T-helper 1 cell treated with Interleukin-12 subunit alpha and Interleukin-12 subunit beta and Interleukin-4 antibody, amounts not matched to agents 30 ng/mL and 1 ng/mL, for 36 hours (primary cell): ENCODE data around the gene FOXA3. TPM values are rescaled to one million over a fixed set of nuclear protein-coding genes. Genes with fewer than 3 reads are reported as not detected.

ENCODE experiments used
- intact Hi-C: fragments of 100-400 bp; cut with micrococcal nuclease; formaldehyde crosslinking; loops from one replicate; pipeline ENCODE4 v1.15.1; 2024
- total RNA-seq: library from RNA; stranded (reverse); gene quantifications from 2 replicates; pipeline ENCODE4 v1.2.3, GENCODE V29; 2022

Gene FOXA3
- total RNA-seq, result not detected in 2 replicates

DNA sequence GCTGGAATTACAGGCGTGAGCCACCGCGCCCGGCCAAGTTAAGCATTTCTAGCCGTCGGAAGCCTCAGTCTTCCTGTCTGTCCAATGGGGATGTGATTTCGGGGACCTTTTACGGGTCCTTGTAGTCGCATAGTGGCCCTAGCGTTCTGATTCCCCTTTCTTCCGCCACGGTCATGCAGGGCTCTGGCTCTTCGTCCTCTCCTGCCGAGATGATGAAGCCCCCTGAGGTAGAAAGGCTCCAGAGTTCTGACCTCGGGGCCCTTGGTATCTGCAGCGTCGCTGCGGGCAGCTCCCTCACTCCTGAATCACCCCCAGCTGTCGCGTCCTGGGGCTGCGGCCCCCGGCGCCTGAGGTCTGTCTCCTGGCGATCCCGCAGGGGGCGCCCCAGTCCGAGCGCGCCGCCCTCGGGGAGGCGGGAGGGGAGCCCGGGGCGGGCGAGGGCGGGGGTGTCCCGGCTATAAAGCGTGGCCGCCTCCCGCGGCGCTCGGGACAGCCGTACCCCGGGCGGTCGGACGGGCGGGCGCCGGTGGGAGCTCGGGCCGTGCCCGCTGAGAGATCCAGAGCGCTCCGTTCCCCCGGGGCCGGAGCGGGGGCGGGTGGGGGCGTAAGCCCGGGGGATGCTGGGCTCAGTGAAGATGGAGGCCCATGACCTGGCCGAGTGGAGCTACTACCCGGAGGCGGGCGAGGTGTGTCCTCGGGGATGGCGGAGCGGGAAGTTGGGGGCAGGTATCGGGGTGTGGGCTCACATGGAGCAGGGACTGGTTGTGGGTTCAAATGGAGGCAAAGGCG, at the start of gene FOXA3:
TSS of gene FOXA3 (plus strand) at position 487 of the 789 bp plus-strand sequence. CDS start at position 618, 131 bp downstream.
- intact Hi-C loops, result loop anchor here (1.0 to 10.0 kb wide), 17 partner anchors 22 to 987 kb away; partner anchors contain the start of genes AP2S1, CALM3, CCDC61 and IRF2BP1

DNA sequence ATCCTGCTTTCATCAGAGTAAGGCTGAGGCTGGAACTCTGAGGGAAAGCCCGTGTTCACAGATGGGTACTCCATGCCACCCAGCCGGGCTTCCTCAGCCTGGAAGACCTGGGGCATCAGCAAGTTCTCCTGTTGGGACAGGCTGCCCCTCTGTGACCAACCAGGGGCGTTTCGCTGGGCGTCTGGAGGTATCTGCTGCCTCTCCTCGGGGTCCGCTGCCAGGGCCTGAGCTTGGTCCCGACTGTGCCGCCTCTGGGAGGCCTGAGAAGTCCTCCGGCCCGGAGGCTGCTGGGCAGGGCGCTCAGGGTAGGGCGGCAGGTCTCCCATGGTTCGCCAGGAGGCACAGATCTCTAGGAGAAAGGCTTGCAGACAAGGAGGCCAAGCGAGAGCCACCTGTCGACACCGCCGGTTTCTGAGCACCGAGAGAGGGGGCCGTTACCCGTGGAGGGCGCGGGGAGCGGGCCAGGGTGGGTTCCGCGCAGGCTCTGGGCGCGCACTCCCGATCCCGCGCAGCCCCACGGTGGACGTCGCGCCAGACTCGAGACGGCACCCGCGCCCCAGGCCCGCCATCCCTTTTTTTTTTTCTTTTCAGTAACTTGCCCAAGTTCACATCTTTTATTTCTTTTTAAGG, 49.2 kb upstream of the FOXA3 start, which contains the start of gene RSPH6A:
TSS of gene RSPH6A (minus strand) at position 458 of the 630 bp plus-strand sequence. CDS start at position 326, 132 bp downstream.
- intact Hi-C loops, result loop anchor here (10.0 kb wide), 1 partner anchor 450 kb away; no protein-coding TSS in a partner anchor

DNA sequence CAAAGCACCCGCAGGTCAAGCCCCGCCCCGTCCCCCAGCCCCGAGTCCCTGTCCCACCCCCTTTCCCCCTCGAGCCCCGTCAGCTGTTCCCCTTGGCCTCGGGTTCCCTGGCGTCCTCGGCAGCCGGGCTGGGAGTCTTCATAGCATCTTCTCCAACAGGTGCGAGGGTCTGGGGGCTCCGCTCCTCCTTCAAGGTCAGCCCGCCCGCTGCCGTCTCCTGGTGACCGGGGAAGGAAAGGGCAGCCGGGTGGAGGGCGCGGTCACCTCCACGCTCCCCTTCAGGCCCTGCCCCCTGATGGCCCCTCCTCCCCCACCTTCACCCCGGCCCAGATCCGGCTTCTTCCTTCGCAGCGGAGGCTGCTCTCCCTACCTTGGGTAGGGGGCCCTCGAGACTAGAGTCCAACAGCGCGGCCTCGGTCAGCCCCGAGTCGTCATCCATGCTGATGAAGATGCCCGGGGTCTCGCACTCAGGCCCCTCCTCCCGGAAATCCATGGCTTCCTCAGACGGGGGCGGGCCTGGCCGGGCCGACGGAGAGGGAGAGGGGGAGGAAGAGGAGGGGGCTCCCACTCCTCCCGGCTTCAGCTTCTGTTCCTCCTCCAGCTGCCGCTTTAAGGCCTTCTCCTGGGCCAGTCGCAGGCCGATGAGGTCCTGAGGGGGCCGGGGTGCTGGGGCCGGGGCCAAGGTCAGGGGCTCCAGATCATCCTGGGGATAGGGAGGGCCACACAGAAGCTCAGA, 48.5 kb upstream of the FOXA3 start:
- intact Hi-C loops, result loop anchor here (2.0 to 10.0 kb wide), 3 partner anchors 17 to 449 kb away; no protein-coding TSS in a partner anchor

DNA sequence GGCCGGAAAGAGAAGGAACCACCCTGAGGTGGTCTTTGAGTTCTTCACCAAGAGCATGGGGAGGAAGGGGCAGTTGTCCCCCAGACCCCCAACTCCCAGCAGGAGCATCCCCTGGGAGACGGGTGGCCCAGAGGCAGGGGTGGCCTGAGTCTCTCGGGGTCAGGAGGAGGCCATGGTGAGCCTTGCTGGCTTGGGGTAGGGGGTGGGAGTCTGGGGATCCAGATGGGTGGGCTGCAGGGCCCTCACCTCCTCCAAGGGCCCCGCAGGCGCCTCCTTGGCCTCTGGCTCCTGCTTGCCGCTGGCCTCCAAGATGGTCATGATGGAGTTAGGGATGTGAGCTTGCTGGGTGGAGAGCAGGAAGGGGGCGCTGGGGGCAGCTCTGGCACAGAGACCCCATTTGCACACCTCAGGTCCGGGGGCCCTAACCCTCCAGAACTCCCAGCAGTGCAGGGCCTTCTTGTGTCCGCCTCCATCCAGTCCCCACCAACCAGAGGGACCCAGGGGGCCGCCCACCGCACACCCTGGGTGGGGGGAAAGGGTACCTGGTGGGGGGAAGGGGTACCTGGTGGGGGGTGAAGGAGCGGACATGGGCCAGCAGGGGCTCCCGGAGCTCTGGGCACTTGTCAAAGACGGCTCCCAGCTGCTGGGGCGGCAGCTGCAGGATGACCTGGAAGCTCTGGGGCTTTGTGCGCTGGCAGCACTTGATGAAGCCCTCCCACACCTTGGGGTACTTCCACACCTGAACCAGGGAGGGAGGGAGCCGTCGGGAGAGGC, 47.7 kb upstream of the FOXA3 start:
- intact Hi-C loops, result loop anchor here (1.0 to 10.0 kb wide), 7 partner anchors 18 to 448 kb away; partner anchors contain the start of gene SYMPK

DNA sequence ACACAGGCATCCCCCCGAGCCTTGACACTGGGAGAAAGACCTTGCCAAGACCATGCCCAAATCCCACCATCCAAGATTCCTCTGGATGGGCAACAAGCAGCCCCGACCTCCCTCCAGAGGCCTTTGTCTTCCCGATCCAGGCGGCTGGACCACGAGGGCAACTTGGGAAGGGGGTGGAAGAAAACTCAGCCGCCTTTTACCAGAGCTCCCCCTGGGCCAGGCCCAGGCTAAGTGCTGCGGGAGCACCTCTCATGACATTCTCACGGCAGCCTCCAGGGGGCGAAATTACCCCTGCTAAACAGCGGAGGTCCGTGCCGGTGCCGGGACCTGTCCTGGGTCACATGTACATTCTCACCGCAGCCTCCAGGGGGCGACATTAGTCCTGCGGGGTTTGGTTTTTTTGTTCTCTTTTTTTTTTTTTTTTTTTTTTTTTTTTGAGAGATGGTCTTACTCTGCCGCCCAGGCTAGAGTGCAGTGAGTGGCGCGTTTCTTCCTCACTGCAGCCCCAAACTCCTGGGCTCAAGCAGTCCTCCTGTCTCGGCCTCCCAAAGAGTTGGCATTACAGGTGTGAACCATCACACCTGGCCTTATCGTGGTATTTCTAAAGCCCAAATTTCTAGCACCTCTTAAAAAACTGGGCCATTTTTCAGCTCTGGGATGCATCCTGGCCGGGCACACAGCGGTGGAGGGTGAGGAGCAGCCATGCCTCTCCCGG, 47.0 kb upstream of the FOXA3 start:
- intact Hi-C loops, result loop anchor here (1.0 to 10.0 kb wide), 7 partner anchors 18 to 448 kb away; partner anchors contain the start of gene SYMPK

DNA sequence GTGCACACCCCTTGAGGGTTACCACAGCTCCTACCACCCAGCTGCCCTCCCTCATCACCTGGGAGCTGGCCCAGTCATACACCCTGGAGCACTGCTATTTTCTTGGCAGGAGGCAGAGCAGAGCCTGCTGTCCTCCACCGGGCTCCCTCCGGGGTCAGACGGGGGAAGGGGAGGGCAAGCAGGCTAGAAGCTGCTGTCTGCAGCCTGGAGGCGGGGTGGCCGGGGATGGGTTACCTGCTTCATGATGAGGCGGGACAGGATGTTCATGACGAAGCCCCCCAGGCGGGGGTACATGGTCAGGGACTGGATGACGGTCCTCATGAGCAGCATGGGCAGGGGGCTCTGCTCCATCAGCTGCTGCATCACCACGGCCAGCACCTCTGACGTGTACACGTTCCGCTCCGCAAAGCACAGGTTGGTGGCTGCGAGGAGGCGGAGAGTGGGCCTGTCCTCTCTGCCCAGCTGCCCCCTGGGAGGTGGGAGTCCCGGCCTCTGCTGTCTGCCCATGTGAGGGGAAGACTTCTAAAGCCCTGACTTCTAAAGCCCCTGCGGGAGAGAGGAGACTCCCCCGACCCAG, 46.3 kb upstream of the FOXA3 start:
- intact Hi-C loops, result loop anchor here (1.0 to 10.0 kb wide), 7 partner anchors 19 to 447 kb away; partner anchors contain the start of gene SYMPK

DNA sequence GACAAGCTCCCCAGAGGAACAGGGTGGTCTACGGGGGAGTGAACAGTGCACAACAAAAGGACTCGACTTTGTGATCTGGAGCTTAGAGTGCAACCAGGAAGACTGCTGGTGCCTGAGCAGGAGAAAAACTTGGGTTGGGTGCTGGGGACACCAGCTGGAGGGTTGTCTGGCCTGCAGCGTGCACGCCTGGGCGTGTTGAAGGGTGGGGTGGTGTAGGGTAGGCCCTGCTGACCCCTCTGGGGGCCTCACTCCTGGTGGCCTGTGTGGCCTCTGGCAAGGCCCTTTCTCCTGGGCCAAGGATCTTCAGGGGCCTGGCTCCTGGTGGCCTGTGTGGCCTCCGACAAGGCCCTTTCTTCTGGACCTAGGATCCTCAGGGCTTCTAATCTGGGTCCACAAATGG, 44.4 kb upstream of the FOXA3 start:
- intact Hi-C loops, result loop anchor here (10.0 kb wide), 1 partner anchor 445 kb away; no protein-coding TSS in a partner anchor

DNA sequence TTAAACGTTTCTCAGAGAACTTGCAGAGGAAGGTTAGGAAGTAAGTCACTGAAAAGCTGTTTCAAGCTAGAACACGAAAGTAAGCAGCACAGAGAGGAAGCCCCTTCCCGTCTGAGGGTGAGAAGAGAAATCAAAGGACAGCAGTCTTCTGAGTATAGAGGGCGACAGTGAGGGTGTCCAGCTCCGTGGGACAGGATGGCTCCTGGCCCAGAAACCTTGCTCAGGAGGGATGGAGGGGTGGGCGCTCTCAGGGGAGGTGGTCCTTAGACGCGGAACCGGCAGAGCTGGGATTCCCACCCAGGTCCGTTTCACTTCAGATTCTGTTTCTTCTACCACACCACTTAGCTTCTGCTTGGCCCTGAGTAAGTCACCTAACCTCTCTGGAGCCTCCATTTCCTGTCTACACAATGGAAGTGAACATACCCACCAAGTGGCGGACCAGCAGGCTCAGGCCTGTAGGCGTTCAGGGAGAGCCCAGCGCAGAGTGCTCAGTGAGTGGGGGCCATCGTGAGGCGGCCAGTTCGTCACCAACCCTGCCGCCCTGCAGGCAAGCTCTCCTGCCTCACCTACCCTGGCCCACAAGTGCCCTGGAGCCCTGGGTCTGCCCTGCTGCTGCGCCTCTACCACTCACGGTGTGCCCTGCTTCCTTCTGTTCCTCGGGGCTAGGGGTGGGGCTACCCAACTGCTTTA, 43.6 kb upstream of the FOXA3 start:
- intact Hi-C loops, result no loop called here

DNA sequence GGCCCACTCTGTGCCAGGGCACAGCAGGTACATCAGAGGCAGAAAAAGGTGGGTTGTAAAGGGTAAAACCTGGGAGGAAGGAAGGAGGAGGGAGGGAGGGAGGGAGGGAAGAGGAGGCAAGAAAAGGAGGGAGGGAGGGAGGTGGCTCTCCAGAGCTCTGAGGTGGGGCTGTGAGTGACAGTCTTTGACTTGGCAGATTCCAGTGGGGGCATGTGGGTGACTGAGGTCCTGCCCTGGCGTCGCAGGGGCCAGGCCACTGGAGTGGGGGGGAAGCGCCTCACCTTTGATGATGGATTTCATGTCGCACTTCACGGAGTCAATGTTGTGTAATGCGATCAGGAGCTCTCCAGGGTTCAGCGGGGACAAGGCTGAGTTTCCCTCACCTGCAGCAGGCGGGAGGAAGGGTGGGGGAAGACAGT, 43.0 kb upstream of the FOXA3 start:
- intact Hi-C loops, result no loop called here

DNA sequence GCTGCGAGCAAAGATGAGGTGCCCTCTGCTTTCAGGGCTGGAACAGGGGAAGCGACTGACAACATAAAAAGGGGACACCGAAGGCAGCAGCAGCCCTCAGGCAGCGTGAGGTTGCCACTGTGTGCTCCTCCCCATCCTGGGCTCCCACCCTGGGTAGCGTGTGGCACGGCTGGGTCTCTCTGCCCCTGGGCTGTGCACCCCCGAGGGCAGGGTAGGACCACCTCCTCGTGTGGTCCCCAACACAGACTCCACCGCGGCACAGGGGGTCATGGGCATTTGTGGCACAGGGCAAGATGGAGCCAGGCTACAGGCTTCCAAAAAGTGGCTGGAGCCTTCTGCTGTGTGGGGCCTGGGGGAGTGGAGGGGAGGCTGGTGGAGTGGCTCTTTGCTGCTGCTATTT, 42.6 kb upstream of the FOXA3 start:
- intact Hi-C loops, result no loop called here

DNA sequence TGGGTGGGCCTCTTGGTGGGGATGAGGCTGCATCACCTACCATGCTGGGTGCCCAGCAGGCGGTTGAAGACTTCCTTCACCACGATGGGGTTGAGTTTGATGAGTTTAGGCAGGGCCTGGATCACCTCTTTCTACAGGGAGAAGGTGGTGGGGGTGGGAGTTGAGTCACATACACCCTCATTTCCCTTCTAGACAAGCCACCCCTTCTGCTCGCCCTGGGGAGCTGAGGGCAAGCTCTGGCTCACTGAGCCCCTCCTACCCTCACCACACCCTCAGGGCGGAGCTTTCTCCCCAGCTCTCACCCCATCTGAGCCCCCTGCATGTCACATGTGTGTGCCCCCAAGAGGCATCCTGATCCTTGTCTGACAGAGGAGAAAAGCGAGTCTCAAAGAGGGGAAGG, 41.4 kb upstream of the FOXA3 start:
- intact Hi-C loops, result no loop called here

DNA sequence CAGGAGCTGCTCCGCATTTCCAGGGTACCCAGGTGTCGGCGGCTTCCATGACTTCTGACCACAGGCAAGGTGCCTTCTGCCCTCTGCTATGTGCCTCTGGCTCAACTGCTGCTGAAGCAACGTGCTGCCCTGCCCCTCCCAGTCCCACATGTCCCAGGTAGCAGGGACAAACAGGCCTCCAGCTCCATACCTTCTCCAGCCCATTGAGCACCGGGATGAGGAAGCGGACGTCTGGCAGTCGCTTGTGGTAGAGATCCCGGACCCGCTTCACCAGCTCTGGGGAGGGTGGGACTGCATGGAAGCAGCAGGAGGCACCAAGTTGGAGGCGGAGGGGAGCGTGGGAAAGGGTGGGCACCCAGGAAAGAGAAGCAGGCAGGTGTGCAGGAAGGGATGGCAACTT, 40.9 kb upstream of the FOXA3 start:
- intact Hi-C loops, result no loop called here

DNA sequence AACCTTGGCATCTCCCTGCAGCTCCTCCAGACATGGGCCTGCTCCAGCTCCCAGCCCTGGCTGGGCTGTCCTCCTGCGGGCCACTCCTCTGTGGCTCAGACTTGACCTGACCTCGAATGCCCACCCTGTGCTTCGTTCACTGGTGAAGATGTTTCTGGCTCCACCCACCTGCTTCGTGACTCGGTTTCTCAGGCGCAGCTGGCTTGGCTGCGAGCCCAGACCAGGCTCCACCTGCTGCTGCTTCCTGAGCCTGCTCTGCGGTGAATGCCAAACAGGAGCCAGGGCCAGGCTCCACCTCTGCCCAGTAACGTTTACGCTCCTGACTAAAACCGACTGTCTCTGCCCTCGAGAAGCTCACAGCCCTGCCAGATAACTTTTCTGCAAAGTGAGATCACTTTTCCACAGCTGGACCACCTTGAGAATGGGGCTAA, 40.1 kb upstream of the FOXA3 start:
- intact Hi-C loops, result no loop called here

DNA sequence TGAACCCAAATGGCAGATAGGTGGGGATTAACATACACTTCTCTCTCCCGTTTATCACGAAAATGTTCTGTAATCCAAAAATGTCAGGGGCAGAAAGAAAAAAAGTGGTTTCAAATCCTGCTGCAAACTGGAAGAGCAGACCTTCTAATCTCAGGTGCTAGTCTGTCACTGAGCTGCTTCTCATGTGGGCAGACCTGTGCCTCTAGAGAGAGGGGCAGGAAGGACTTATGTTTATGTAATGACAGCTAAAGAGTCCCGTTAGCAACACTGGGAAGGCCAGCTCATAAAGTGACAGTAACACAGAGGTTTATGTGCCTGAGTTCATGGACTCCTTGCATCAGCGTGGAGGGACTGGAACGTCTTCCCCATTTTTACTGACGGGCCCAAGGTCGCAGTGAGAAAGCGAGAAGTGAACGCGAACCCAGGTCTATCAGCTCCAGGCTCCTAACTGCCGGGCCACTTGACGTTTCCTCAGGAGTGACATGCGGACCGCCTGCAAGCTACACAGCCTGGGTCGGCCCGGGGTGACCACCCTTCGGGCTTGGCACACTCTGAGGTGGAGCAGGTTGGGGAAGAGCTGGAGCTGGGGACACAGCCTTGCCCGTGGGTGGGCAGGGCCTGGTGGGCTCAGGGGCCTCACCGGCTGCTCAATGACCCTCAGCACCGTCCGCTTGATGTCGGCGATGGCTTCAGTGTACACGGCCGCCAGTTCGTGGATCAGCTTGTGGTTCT, 39.4 kb upstream of the FOXA3 start:
- intact Hi-C loops, result no loop called here

DNA sequence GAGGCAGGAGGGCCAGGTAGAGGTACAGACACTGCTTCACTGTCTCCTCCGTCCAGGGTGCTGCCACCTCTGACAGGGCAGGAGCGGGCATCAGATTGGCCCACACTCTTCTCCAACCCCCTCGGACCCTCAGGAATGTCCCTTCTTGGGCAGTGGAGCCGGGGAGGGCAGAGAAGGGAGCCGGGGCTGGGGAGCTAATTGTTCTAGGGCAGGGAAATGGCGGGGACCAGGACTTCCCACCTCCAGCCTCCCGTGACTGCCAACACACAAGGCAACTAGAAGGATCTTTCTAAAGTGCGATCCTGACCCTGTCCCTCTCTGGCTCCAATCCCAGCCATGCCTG, 38.9 kb upstream of the FOXA3 start:
- intact Hi-C loops, result no loop called here

DNA sequence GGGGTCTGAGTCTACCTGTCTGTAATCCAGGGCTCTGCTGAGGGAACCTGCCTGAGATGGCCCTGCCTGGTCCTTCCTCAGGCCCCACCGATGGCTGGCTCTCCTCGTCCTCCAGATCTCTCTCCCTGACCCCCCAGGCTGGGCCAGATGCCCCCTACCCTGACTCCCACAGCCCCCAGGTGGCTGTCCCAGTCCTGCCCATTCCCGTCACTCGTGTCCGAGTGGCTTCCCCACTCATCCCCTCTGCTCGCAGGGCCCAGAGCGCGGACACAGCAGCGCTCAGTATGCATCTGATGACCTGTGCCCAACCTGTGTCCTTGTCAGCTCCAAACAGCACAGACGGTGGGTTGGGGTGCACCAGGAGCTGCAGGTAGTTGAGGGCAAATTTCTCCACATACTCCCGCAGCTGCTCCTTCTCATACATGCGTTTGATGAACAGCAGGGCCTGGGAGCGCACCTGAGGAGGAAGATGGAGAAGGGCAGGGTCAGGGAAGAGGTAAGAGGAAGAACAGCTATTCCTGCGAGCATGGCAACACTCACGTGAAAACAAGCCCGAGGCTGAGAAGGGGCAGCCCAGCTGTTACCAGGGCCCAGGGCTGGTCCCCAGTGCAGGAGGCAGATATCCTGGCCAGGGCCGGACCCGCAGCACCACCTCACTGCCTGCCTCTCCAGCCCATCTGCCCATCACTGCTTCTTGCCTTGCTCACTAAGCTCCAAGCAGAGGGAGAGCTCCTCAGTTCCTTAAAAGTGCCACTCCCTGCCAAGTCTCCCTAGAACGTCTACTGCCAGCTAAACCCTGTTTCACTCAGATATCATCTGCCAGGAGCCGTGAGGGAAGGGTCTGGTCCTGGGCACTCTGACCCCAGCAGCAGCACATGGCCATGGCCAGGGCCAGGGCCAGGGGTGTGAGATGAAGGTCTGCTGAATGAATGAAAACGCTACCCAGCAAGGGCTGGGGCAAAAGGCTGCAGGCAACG, 37.9 kb upstream of the FOXA3 start:
- intact Hi-C loops, result no loop called here

DNA sequence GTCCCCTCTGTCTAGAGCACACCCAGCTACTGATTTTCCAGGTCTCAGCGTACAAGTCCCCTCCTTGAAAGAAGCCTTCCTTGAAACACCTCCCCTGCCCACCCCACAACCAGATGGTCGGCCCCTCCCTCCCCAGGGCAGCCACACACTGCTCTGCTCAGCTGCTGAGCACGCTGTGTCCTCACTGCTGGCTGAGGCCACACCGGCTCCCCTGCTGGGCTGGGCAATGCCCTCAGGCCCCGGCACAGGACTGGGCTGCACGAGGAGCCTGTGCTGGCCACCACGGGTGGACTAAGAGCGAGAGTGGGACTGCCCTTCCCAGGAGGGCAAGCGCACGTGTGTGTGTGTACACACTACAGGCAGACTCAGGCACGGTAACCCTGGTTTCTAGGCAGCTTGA, 37.2 kb upstream of the FOXA3 start:
- intact Hi-C loops, result no loop called here
